ENCODE measurements around the gene HOXC11.

HOXC11 gene

DNA sequence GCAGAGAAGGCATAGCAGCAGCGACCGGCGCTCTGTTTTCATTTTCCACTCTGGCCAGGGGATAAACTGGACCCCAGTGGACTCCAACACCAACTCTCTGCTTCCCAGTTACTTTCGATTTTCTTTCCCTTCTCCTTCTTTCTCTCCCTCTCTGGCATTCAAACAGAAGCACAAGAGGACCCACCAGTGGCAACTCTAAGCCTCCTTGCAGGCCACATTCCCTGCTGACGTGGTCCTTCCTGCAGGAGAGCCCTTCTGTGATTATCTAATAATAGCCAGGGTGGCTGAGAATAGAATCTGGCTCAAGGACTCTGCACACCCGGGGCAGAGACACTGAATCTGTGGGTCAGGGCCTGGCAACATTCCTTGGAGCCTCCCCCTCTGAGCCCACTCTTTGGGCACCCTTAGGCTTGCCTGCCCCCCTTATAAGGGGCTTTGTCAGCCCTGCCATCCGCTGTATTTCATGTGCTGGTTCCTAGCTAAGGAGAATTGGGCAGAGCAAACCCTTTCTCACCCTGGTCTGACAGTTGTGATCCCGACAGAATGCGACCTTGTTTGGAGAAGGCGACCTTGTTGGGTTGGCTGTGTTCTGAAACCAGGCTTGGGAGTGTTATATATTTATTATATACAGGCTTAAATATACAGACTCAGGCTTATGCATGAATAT, 47.1 kb downstream of the HOXC11 start:
- Histone ChIP-seq H3K36me3 (no peaks in the 10 kb centered on the region), H3K4me3 (ENCODE audit: low read depth in 1 of 2, low read length in 1 of 2) (no peak overlapping the region), H3K27ac (no peak overlapping the region), H3K4me1 (ENCODE audit: control insufficient read depth in 1 of 2, insufficient read depth in 1 of 2, low read depth in 1 of 2, low read length in 1 of 2) (peaks cover 2 to 10% of the 10 kb centered on the region in 2 experiments), H3K27me3 (peaks cover 100% of the 10 kb centered on the region), H3K9me3 (no peaks in the 10 kb centered on the region)
- TF ChIP-seq, protein P1, sequence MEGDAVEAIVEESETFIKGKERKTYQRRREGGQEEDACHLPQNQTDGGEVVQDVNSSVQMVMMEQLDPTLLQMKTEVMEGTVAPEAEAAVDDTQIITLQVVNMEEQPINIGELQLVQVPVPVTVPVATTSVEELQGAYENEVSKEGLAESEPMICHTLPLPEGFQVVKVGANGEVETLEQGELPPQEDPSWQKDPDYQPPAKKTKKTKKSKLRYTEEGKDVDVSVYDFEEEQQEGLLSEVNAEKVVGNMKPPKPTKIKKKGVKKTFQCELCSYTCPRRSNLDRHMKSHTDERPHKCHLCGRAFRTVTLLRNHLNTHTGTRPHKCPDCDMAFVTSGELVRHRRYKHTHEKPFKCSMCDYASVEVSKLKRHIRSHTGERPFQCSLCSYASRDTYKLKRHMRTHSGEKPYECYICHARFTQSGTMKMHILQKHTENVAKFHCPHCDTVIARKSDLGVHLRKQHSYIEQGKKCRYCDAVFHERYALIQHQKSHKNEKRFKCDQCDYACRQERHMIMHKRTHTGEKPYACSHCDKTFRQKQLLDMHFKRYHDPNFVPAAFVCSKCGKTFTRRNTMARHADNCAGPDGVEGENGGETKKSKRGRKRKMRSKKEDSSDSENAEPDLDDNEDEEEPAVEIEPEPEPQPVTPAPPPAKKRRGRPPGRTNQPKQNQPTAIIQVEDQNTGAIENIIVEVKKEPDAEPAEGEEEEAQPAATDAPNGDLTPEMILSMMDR (IDR thresholded peaks at IDR 0.05), result no peak

DNA sequence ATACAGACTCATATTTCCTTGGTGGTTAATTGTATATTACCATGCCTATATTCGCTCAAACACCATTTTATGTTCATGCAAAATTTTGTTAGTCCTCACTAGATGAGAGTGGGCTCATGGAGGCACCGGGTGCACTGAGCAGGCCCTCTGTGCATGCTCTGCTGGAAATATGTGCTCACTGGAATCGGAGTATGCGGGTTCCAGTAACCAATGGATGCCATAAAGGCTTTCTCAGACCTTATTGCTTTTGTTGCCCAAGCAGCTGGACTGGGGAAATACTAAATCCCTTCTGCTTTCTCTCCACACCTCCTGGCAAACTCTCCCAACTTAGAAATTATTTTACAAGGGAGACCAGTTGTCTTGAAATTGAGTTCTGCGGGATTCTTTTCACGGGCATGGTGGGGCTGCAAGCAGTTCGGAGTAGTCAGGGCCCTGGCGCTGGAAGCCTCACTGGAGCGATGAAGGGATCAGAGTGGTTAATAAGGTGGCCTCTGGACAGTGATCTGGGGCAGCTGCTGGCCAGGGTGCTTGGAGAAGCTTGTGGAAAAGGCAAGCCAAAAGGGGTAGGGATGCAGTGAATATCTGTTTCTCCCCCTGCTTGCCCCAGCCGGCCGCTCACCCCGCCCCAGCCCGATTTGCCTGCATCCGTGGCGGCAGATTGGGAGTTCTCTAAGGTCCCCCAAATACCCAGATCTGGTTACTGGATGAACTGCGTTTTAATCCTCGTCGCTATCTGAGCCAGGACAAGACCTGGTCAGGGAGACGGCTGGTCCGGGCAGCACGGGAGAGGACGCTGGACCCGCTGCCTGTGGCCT, 47.9 kb downstream of the HOXC11 start:
- Histone ChIP-seq H3K4me3 (ENCODE audit: low read depth in 1 of 2, low read length in 1 of 2) (no peak overlapping the region), H3K27ac (no peak overlapping the region), H3K4me1 (ENCODE audit: control insufficient read depth in 1 of 2, insufficient read depth in 1 of 2, low read depth in 1 of 2, low read length in 1 of 2) (peaks cover 2 to 10% of the 10 kb centered on the region in 2 experiments), H3K9me3 (no peaks in the 10 kb centered on the region), H3K27me3 (peaks cover 100% of the 10 kb centered on the region), H3K36me3 (no peaks in the 10 kb centered on the region)
- TF ChIP-seq, protein P1 (IDR thresholded peaks at IDR 0.05), result no peak

DNA sequence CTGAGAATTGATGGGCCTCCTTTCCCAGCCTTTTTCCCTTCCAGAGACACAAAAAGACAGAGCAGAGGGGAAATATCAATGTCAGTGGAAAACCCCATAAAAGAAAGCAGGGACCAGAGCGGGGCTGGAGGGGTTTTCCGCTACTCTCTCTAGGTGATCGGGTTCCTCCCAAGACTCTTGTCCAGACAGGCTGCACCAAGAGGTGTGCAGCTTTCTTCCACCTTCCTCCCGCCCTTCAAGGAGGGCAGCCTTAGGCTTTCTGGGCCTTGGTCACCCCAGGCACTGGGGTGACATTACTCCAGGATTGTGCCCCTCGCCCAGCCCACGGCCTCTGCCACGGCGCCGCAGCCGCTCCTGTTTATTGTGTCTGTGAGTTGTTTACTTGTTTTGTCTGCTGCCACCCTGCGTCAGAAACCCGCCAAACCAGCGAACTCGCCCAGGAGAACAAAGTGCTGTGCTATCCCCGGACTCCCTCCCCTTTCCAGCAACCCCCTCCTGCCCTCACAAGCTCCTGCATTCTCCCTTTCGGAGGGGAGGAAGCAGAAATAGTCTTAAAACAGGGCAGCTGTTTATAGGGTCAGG, 48.6 kb downstream of the HOXC11 start:
- Histone ChIP-seq H3K27ac (no peak overlapping the region), H3K9me3 (no peaks in the 10 kb centered on the region), H3K4me1 (ENCODE audit: control insufficient read depth in 1 of 2, insufficient read depth in 1 of 2, low read depth in 1 of 2, low read length in 1 of 2) (peaks cover 2 to 10% of the 10 kb centered on the region in 2 experiments), H3K36me3 (no peaks in the 10 kb centered on the region), H3K4me3 (ENCODE audit: low read depth in 1 of 2, low read length in 1 of 2) (no peak overlapping the region), H3K27me3 (peaks cover 100% of the 10 kb centered on the region)
- TF ChIP-seq, protein P1 (IDR thresholded peaks at IDR 0.05), result no peak

DNA sequence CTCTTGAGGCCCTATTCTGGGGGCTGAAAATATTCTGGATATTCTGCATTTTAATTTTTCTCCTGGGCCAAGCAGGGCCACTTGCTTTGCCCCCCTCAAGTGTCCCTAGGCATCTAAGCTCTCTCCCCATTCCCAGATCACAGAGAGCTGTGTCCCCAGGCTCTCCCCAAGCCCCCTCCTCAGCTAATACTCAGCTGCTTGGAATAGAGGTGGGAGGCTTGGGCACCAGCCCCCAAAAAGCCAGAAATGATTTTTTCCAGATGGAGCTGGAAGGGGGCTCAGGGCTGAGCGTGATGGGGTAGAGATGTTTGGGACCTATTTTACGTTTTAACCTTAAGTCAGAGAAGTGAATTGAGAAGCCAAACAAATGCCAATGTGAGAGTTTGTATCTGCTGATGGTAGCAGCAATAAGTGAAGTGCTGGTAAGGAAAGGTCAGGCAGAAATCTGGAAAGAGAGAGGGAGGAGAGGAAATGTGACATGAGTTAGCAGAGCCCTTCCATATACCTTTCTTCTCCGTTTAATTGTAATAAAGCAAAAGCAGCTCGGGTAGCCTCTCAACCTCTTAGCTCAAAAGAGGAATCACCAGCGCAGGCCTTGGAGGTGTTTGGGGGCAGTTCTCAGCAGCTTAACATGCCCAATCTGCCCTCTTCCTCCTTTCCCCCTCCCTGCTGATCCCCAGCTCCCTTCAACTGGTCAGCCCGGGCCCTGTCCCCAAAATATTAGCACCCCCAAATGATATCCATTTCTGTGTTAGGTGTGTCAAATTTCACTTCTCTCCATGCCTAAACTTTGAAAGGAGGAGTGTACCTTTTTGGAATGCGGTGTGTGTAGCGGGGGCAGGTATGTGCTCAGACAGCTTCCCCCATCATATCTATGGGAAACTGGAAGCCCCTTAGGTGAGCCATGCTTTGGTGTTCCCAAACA, 50.3 kb downstream of the HOXC11 start:
- Histone ChIP-seq H3K27ac (no peak overlapping the region), H3K9me3 (no peaks in the 10 kb centered on the region), H3K4me3 (ENCODE audit: low read depth in 1 of 2, low read length in 1 of 2) (no peak overlapping the region), H3K36me3 (no peaks in the 10 kb centered on the region), H3K27me3 (peaks cover 100% of the 10 kb centered on the region), H3K4me1 (ENCODE audit: control insufficient read depth in 1 of 2, insufficient read depth in 1 of 2, low read depth in 1 of 2, low read length in 1 of 2) (peaks cover 0 to under 1% of the 10 kb centered on the region in 2 experiments)
- TF ChIP-seq, protein P1 (IDR thresholded peaks at IDR 0.05), result no peak

DNA sequence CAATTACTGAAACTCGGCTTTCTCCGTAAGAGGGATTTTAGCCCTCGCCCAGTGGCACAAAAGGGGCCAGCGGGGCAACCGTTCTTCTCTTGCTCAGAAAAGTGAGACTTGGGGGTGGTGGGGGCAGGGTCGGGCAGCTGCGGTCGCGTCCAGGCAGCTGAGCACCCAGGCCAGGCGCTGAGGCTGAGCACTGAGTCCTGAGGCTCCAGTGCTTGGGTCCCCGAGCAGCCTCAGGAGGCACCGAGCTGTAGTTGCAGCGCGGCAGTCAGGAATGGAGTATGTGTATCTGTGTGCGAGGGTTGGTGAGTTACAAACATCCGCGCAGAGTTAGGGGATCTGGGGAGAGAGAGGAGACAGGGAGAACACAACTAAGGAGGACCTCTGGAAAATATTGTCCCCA, 51.2 kb downstream of the HOXC11 start:
- H3K36me3 ChIP-seq, result no peaks in the 10 kb centered on the region
- no peaks in the 10 kb centered on the region for H3K4me1 ChIP-seq (ENCODE audit: control insufficient read depth in 1 of 2, insufficient read depth in 1 of 2, low read depth in 1 of 2, low read length in 1 of 2)
- peaks cover 100% of the 10 kb centered on the region for H3K27me3 ChIP-seq
- H3K9me3 ChIP-seq, result no peaks in the 10 kb centered on the region
- no peak overlapping the region for H3K27ac ChIP-seq
- TF ChIP-seq, protein P1 (IDR thresholded peaks at IDR 0.05), result no peak
- no peak overlapping the region for H3K4me3 ChIP-seq (ENCODE audit: low read depth in 1 of 2, low read length in 1 of 2)
